ENCODE measurements around the gene CCNY. TPM values are rescaled to one million over a fixed set of nuclear protein-coding genes. Genes with fewer than 3 reads are reported as not detected.
A peak's percentile ranks its signal among the peaks of the same experiment; 100 is the strongest.
"Not testable (repeated sequence)": the region's sequence is repeated elsewhere in the genome, so short reads cannot be mapped to it uniquely, and the experiment has no call there.

CCNY gene
- total and polyA plus RNA-seq, 2 donors = 46.6 to 55.9 TPM

DNA sequence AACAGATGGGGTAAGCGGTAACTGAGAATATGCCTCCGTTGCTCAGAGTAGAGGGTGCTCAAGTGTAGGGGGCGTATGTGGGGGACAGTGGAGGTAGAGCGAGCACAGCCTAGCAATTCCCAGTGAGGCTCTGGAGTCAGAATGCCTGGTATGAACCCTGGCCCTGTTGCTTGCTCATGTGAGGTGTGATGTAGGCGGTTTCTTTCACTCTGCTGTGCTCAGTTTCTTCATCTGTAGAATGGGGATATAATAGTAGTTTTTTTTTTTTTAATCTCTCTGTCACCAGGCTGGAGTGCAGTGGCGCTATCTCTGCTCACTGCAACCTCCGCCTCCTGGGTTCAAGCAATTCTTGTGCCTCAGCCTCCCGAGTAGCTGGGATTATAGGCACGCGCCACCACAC, 82.3 kb downstream of the CCNY start:
- 97% methylated on average over 10 of the region's 10 CpGs for WGBS
- DNase-seq (ENCODE audit: extremely low spot score); H3K27ac ChIP-seq (ENCODE audit: low read depth); H3K36me3 ChIP-seq (ENCODE audit: insufficient read depth); H3K4me3 ChIP-seq (ENCODE audit: low read depth, low read length); H3K4me1 ChIP-seq (ENCODE audit: insufficient read depth): not testable (repeated sequence)

DNA sequence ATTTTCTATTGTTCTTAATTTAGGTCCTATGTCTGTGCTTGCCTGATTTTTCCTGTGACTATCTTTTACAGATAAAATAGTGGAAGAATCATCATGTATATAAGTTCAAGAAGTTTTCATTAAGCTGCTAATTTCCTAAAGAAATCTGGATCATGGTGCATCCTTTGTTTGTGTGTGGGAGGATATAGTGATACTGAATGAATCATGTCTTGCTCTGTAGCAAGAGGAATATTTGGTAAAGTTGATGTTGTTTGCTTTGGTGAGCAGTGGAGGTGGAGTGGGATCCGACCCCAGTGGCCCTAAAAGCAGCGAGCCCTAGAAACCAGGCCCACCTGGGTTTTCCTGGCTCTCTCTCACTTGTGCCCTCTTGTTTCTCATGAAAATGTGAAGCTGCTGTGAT, 83.7 kb downstream of the CCNY start:
- Histone ChIP-seq H3K27ac (ENCODE audit: low read depth) (no peak overlapping the region), H3K36me3 (ENCODE audit: insufficient read depth) (no peaks in the 10 kb centered on the region), H3K4me1 (ENCODE audit: insufficient read depth) (peaks cover 2% of the 10 kb centered on the region), H3K4me3 (ENCODE audit: low read depth, low read length) (no peak overlapping the region)
- 94% methylated on average over 2 of the region's 2 CpGs for WGBS
- DNase-seq (ENCODE audit: extremely low spot score) = no peak

DNA sequence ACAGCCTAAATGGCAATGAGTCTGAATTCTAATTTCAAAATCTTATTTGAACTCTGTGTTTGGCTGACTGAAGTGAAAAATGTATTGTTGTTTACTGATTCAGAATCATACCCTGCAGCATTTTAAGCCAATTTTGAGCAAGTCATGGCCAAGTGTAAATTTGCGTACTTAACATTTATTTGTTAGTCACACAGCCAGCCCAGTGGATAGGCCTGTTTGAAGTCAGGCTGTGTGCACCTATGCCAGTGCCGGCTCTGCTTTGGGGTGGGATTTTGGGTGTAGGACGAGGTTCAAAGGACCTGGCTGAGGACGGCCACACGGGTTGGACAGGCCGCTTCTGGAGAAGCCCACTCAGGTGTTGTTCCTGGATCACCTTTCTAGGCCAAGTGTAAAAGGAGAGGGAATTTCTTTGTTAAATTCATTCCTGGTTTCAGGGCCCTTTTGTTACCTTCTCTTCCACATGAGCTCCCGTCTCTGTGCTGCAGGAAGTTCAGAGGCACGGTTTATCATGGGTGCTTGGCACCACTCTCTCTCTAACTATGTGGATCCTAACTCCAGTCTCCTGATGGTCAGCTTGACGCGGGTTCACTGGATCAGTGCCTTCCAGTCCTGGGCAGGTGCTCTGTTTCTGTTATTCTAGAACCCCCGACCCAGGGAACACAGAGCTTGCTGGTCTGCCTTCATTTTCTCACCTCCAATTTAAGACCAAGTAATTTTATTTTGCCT, 84.7 kb downstream of the CCNY start:
- H3K4me3 ChIP-seq (ENCODE audit: low read depth, low read length) = no peak overlapping the region

DNA sequence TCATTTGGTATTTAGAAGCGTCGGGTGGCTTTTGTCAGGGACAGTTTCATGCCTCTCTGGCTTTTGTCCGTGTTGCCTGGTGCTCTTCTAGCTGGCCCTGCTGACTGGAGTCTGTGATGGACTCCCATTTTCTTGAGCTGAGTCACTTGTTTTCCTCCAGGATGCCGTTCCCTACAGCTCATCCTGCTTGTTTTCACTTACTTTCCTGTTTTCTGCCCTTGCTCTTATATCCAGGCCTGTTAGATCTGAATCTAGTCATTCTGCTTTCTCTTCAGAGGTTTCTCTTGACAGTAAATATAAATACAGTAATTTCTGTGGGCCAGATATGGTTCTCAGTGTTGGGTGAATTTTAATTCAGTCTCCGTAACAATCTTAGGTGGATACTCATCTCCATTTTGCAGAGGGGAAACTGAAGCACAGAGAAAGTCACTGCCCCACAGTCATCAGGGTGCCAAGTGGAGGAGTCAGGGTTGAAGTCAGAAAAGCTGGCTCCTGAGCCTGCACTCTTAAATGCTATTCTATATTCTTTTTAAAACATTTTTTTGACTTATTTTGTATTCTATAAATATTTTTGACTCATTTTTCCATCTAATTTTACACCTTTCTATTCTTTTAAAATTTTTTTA, 85.4 kb downstream of the CCNY start:
- no peak for DNase-seq (ENCODE audit: extremely low spot score)
- peak overlapping the region; percentile 74 for H3K27ac ChIP-seq (ENCODE audit: low read depth)
- H3K4me1 ChIP-seq (ENCODE audit: insufficient read depth) = peaks cover 2% of the 10 kb centered on the region
- no peak overlapping the region for H3K4me3 ChIP-seq (ENCODE audit: low read depth, low read length)
- no peaks in the 10 kb centered on the region for H3K36me3 ChIP-seq (ENCODE audit: insufficient read depth)
- 31% methylated on average over 5 of the region's 5 CpGs for WGBS

More for the DNA sequence above, 84.7 kb downstream of the CCNY start:
- Histone ChIP-seq H3K4me1 (ENCODE audit: insufficient read depth) (peaks cover 2% of the 10 kb centered on the region), H3K36me3 (ENCODE audit: insufficient read depth) (no peaks in the 10 kb centered on the region), H3K27ac (ENCODE audit: low read depth) (peak overlapping the region; percentile 83)
- no peak for DNase-seq (ENCODE audit: extremely low spot score)
- 85% methylated on average over 11 of the region's 11 CpGs for WGBS

DNA sequence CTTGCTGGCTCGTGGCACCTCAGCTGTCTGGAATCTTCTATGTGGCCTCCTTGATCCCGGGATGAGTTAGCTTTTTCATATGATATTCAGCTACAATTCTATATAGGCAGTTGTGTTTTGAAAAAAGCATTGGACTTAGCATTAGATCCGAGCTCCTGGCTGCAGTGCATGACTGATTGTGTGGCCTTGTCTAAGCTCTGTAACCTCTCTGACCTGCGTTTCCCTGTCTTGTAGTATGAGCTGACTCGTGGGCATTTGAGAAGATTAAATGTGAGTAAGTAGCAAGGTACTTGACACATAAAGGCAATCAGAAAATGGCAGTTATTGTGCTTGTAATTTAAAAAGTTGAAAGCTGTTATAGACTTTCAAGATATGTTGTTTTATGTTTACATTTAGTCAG, 85.9 kb downstream of the CCNY start:
- Histone ChIP-seq H3K36me3 (ENCODE audit: insufficient read depth) (no peaks in the 10 kb centered on the region), H3K4me3 (ENCODE audit: low read depth, low read length) (no peak overlapping the region), H3K27ac (ENCODE audit: low read depth) (peak overlapping the region; percentile 68), H3K4me1 (ENCODE audit: insufficient read depth) (peaks cover 2% of the 10 kb centered on the region)
- no peak for DNase-seq (ENCODE audit: extremely low spot score)
- 56% methylated on average over 5 of the region's 5 CpGs for WGBS

DNA sequence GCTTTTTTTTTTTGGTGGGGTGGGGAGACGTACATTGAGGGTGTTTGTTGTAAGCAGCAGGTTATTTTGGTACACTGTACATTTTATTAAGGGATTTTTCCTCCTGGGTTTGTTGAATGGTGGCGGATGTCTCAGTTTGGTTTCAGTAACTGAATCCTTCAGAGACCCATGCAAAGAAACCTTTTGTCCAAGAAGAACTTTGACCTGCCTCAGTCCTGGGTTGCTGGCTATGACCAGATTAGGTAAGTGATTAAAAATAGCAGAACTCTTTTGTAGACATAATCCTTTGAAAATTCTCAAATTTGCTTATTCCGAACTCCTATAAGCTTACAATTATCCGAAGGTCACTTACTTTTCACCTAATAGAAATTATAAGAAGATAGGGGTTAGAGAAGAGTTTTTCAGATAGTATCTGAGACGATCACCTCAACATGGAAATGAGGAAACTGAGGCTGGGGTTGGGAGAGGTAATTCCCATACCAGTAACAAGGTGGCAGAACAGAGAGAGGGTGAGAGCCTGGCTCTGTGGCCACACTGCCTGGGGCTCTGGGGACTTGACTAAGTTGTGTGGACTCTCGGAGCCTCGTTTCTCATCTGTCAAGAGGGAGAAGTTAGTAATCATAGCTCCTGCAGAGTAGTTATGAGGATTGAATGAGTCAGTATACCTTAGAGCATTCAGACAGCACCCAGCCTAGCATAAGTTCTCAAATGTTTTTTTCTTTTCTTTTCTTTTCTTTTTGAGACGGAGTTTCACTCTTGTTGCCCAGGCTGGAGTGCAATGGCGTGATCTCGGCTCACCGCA, 87.4 kb downstream of the CCNY start:
- Histone ChIP-seq H3K36me3 (ENCODE audit: insufficient read depth) (no peaks in the 10 kb centered on the region), H3K27ac (ENCODE audit: low read depth) (no peak overlapping the region), H3K4me3 (ENCODE audit: low read depth, low read length) (no peak overlapping the region), H3K4me1 (ENCODE audit: insufficient read depth) (peaks cover 2% of the 10 kb centered on the region)
- whole genome bisulfite sequencing = 97% methylated on average over 11 of the region's 11 CpGs
- DNase-seq (ENCODE audit: extremely low spot score) = no peak

DNA sequence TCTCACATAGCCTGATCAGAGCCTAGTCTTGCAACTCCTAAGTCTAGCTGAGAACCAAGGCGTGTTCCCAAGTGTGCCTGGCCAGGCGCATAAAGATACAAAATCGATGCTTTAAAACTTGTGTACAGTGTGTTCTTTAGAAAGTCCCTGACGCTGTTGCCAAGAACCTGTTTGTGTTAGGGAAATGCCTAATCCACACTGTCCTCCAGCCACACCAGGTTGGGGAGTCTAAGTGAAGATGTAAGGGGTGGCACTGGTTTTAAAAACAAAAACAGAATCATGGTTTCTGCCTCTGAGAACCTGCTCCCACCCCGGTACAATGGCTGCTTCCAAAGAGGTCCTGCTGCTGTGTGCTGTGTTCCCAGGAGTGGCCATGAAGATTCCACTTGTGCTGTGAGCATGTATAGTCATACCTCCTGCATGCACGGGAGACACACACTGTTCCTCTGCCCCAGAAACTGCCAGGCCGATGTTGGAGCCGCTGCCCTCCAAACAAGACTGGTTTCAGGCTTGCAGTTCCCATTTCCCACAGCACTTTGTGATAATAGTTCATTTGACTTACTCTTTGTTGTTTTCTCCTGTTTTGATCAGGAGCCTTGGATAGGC, 88.5 kb downstream of the CCNY start:
- no peak overlapping the region for H3K27ac ChIP-seq (ENCODE audit: low read depth)
- WGBS = 76% methylated on average over 8 of the region's 8 CpGs
- H3K4me3 ChIP-seq (ENCODE audit: low read depth, low read length) = no peak overlapping the region
- no peaks in the 10 kb centered on the region for H3K36me3 ChIP-seq (ENCODE audit: insufficient read depth)
- no peak for DNase-seq (ENCODE audit: extremely low spot score)
- peaks cover 2% of the 10 kb centered on the region for H3K4me1 ChIP-seq (ENCODE audit: insufficient read depth)

DNA sequence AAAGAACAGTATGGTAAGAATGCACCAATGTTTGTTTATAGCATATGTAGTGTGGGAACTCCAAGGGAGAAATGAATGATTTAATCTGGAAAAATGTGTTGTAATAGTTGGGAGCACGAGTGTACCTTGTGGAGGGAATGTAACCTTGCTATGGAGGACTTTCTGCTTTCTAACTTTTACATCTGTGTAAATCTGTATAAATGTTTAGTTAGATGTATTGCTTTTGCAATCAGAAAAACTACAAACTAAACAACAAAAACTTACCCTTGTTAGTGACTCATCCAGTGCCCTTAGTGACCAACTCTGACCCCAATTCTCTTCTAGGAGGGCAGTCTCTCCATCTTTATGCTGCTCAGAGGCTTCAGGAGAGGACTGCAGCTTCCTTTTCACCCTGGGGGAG, 89.3 kb downstream of the CCNY start:
- Histone ChIP-seq H3K27ac (ENCODE audit: low read depth) (no peak overlapping the region), H3K4me1 (ENCODE audit: insufficient read depth) (peaks cover 2% of the 10 kb centered on the region)
- 71% methylated on average over 1 of the region's 1 CpG for WGBS

DNA sequence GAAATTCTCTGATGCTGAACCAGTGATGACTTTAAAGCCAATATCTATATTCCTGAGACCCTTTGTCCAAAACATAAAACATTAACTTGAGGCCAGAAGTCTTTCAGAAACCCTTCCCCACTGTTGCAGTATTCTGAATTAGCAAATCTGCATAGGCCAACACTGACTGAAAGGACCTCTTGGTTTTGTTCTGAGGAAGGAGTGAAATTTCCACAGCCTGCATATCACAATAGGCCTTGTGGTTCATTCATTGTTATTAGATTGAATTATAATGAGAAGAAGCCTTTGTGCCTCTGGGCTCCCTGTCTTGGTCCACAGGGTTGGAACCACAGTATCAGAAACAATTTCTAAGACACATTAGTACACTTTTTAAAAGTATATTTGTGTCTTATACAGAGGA, 90.3 kb downstream of the CCNY start:
- Histone ChIP-seq H3K36me3 (ENCODE audit: insufficient read depth) (no peaks in the 10 kb centered on the region), H3K4me1 (ENCODE audit: insufficient read depth) (no peaks in the 10 kb centered on the region), H3K4me3 (ENCODE audit: low read depth, low read length) (no peak overlapping the region), H3K27ac (ENCODE audit: low read depth) (no peak overlapping the region)
- no peak for DNase-seq (ENCODE audit: extremely low spot score)

More for the DNA sequence above, 89.3 kb downstream of the CCNY start:
- DNase-seq (ENCODE audit: extremely low spot score) = no peak
- Histone ChIP-seq H3K36me3 (ENCODE audit: insufficient read depth) (no peaks in the 10 kb centered on the region), H3K4me3 (ENCODE audit: low read depth, low read length) (no peak overlapping the region)

DNA sequence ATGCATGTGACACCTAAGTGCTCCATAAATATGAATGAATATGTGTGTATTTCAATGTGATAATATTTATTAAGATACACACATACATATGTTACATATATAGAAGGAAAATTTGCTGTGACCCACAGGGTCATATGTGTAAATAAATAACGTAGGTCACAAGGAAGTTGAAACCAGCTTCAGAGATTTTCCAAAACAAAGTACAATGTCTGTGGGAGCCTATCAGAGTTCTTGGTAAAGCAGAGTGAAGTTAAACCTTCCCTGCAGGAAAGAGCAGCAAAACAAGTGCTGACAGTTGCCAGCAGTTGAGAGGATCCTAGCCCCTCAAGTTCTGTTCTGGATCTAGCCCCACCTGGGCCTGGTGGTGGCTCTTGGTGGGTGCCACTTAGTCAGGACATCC, 91.2 kb downstream of the CCNY start:
- Histone ChIP-seq H3K4me3 (ENCODE audit: low read depth, low read length) (no peak overlapping the region), H3K27ac (ENCODE audit: low read depth) (no peak overlapping the region), H3K4me1 (ENCODE audit: insufficient read depth) (no peaks in the 10 kb centered on the region), H3K36me3 (ENCODE audit: insufficient read depth) (no peaks in the 10 kb centered on the region)
- 69% methylated on average over 1 of the region's 1 CpG for WGBS
- DNase-seq (ENCODE audit: extremely low spot score) = no peak

DNA sequence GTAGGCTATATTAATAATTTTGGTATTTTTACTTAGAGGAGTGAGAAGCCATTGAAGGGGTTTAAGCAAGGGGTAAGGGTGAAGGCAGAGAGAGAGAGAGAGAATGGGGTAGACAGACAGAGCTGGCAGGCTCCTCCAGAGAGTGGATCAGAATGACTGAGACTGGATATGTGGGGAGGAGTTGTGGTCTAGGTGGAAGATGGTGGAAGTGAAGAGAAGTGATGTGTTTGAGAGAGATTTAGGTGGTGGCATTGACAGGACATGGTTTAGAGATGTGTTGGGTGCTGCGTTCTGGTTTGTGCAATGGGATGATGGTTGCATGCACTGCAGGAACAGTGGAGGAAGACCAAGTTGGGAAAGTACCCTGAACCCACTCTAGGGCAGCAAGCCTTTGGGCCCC, 92.2 kb downstream of the CCNY start:
- WGBS = 98% methylated on average over 1 of the region's 1 CpG
- no peak for DNase-seq (ENCODE audit: extremely low spot score)
- Histone ChIP-seq H3K27ac (ENCODE audit: low read depth) (no peak overlapping the region), H3K4me3 (ENCODE audit: low read depth, low read length) (no peak overlapping the region), H3K36me3 (ENCODE audit: insufficient read depth) (no peaks in the 10 kb centered on the region), H3K4me1 (ENCODE audit: insufficient read depth) (no peaks in the 10 kb centered on the region)

DNA sequence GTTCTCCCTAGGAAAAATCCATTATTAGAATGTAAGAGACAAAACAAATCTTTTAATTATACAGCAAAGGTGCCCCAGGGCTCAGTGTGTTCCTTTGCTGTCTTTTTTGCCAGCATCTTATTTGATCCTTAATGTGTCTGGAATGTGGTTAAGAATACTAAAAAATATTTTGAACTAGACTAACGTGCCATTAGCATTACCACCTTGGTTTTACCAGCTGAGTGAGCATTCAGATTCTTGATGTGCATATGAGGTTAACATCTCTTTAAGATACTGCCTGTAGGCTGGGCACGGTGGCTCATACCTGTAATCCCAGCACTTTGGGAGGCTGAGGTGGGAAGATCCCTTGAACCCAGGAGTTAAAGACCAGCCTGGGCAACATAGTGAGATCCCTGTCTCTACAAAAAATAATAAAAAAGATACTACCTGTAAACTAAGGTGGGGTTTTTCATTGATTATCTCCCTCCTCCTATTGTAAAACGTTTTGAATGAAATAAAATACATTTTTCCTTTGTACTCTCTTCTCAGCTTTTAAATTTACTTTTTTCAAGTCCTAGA, 96.6 kb downstream of the CCNY start:
- H3K4me1 ChIP-seq (ENCODE audit: insufficient read depth) = no peaks in the 10 kb centered on the region
- no peak overlapping the region for H3K27ac ChIP-seq (ENCODE audit: low read depth)
- H3K4me3 ChIP-seq (ENCODE audit: low read depth, low read length) = no peak overlapping the region
- WGBS = 87% methylated on average over 3 of the region's 3 CpGs
- H3K36me3 ChIP-seq (ENCODE audit: insufficient read depth) = no peaks in the 10 kb centered on the region
- DNase-seq (ENCODE audit: extremely low spot score) = no peak

DNA sequence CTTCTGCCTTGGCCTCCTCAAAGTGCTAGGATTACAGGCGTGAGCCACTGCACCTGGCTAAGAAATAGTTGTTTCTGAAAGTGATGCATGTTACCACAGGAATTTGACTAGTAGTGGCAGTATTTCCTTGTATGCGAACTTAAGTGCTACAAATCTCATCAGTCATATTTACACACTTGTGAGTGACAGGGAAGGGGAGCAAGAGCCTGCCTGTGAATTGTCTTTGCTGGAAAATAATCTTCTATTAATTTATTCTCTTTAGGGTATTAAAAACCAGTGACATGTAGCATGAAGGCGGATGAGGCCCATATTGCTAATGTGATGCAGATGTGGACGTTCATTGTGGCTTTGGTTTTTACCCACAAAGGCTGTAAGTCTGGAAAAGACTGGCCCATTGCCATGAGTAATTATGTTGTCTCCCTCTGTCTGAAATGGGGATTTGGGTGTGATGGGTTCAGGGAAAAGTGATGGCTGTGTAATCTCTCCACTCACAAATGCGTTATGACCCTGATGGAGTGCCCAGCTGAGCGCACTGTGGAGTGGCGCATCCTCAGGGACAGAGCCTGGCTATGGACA, 97.6 kb downstream of the CCNY start:
- Histone ChIP-seq H3K27ac (ENCODE audit: low read depth) (no peak overlapping the region), H3K4me3 (ENCODE audit: low read depth, low read length) (no peak overlapping the region), H3K36me3 (ENCODE audit: insufficient read depth) (no peaks in the 10 kb centered on the region), H3K4me1 (ENCODE audit: insufficient read depth) (no peaks in the 10 kb centered on the region)
- no peak for DNase-seq (ENCODE audit: extremely low spot score)
- 87% methylated on average over 7 of the region's 7 CpGs for WGBS
